ENCODE data around the gene MYO3B.
"Not testable (repeated sequence)": the region's sequence is repeated elsewhere in the genome, so short reads cannot be mapped to it uniquely, and the experiment has no call there.

Gene MYO3B

DNA sequence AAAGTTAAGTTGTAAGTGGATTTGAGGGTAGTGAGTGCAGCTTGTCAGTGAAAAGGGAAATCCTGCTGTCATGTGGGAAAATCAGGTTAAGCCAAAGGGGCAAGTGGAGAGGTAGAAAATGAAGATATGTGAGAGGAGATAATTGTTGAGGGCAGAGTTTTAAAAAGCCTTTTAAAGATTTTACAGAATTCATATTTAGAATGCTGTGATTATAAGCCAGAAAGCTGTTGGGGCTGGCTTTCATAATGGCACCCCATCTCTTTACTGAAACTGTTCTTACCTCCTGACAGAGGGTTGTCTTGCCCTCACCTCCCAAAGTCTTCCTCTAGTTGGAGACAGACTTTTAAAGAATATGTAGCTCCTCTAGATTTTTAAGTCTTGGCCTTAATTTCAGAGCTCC is 86.9 kb downstream of the MYO3B start:
- DNase-seq, result no peak

DNA sequence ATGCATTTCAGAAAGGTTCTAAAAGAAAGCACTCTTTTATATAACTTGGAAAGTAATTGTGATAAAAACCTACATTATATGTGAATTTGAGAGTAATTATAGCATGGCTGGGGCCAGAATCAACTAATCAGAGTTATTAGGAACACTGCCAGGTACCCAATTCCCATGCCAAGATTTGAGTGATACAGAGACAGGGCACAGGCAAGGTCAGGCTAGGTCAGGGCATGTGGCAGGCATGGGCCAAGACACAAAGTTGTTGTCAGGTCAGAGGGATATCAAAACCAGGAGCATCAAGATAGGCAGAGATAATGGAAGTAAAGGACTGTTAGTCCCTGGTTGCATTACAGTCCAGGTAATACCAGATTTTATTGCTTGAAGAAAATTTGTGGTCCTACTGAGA is 87.4 kb downstream of the MYO3B start:
- no peak for DNase-seq

DNA sequence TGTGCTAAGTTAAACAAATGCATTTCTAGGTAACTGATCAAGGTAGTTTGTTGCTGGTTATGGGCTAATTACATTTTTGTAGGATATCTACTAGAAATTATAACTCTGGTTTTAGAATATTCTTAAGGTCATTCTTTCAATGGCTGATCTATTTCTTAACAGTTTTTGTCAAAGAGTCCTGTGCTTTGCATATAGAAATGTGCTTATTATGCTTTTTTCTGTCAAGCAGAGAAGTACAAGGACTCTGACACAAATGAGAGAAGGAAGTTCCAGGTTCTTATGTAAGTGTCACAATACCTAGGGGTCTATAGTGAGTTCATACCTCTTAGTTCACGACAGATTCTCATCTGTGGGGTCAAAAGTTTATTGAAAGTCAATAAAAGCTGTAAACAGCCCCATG is 88.4 kb downstream of the MYO3B start:
- no peak for DNase-seq

DNA sequence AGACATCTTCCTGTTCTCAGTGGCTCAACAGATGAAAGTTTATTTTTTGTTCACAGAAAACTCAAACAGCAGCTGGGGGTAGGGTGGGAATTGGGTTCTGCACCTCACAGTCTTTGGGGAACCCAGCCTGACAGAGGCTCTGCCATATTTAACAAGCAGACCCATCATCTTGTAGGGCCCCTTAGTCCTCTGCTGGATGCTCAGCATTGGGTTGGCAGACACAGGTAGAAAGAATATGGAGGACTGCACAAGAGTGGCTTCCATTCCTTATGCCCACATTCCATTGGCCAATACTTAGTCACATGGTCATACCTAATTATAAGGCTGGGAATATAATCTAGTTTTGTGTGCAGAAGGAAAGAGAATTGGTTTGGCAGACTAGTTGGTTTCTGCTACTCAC is 89.1 kb downstream of the MYO3B start:
- no peak for DNase-seq

DNA sequence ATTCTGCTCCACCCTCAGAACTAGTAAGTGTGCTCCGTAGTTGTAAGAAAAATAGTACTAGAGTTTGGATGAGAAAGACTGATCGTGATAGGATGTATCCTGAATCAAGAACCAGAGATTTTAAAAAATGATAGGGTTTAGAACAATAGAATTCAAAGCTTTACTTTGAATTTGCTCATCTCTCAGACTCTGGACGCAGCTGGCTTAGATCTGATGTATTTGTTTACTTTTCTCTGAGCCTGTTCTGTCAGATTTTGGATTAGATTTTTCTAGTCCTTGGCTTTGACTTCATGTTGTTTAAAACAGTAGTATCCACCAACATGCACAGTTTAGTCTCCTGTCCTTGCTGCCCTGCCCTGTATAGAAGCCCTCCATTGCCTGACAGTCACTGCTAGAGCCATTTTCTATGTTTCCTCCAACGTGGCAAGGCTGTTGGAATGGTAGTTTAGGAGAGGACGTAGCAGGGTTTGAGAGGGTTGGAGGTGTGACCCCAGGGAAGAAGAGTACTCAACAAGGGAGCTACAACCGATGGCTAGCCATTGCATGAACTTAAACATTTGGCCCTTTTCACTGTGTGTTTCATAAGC is 92.4 kb downstream of the MYO3B start:
- DNase-seq, result no peak

DNA sequence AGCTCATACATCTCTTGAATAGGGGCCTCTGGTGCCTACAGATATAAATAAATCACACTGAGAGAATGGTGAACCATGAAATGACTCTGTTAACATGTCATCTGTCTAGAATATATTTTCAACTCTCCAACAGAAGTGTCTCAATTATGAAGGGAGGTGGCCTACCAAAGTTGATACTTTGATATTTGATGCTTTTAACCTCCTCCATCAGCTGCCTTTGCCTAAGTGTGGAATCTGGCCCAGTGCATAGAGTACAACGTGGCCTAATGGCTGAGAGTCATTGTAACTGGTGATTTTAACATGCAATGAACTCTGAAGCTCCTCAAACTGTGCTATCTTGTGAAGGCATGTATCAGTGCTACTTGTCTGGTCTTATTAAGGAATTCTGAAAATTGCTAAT is 93.4 kb downstream of the MYO3B start:
- no peak for DNase-seq

DNA sequence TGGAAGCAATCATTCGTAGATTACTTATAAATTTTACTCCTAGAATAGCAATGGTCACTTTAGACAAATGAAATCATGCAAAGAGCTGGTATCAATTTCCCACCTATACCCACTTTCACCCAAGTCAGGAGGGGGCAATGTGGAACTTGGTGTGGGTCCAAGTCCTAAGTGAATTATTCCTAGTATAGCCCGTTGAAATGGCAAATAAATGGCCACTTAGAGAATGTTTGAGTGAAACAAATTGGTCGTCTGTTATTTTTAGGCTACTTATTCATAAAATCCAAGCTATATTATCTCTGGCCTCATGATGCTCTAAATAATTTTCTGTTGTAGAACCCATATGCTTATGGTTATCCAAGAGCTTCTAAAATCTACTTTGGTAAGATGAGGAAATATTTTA is 98.1 kb downstream of the MYO3B start:
- DNase-seq, result no peak

DNA sequence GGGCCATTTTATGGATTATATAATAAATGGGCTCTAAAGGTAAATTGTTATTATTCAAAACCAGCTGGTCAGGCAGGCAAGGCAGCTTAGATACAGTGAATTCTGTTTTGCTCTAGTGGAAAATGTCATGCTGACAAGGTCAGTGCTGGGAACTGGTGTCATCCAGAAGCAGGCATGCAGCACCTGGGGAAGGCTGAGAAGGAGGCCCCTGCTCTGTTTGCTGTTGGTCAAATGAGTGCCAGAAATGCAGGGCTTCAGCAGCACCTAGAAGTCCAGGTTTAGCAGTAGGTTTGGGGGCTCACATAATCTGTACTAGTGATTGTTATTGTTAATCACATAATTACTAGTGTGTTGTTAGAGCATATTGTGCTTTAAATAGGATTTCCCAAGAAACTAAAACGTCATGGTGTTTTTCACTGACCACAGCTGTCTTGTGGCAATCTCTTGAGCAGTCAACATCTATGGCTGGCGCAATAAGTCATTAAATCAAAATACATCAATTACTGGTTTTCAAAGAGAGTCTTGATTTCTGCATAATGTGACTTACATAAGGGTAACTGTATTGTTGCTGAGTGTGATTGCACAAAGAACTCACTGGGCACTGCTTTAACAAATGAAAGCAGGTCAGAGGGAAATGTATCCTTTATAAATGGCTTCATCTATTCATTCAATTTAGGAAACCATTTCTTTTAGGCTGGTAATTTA is 99.1 kb downstream of the MYO3B start:
- no peak for DNase-seq

DNA sequence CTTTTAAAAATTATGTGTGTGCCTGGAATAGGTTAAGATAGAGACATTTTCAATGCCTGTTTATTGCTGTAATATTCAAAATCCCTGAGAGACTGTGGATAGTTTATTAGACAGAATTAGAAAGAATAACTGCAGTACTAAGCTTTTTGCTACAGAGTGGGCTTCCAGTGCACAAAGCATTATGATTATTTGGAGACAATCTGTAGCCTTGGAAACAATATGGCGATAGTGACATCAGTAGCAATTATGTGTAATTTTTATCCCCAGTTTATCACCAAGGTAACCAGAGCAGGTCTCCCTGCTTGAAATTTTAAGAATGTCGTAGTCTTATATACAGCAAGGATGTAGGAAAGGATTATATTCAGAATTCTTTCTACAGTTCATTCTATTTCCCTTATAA is 100.0 kb downstream of the MYO3B start:
- DNase-seq, result no peak

DNA sequence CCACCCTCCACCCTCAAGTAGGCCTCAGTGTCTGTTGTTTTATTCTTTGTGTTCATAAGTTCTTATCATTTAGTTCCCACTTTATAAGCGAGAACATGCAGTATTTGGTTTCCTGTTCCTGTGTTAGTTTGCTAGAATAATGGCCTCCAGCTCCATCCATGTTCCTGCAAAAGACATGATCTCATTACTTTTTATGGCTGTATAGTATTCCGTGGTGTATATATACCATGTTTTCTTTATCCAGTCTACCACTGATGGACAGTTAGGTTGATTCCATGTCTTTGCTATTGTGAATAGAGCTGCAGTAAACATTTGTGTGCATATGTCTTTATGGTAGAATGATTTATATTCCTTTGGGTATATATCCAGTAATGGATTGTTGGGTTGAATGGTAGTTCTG is 101.7 kb downstream of the MYO3B start:
- DNase-seq, result not testable (repeated sequence)

DNA sequence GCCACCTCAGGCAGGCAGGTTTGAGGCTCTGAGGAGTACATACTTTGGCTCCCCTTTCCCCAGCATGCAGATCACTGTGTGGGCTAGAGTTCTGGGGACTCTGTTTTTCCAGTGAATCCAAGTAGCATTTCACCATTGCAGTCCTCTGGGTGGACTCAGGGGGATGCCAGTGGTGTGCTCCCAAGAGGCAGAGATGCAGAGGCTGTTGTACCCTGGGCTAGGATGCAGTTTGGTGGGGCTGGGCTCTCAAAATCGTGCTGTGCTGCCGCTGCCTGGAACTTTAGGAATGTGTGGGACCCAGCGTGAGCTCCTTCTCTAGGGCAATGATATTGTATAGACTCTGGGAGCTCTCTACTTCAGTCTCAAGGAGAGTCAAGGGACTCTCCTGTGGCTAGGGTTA is 104.9 kb downstream of the MYO3B start:
- DNase-seq, result no peak

DNA sequence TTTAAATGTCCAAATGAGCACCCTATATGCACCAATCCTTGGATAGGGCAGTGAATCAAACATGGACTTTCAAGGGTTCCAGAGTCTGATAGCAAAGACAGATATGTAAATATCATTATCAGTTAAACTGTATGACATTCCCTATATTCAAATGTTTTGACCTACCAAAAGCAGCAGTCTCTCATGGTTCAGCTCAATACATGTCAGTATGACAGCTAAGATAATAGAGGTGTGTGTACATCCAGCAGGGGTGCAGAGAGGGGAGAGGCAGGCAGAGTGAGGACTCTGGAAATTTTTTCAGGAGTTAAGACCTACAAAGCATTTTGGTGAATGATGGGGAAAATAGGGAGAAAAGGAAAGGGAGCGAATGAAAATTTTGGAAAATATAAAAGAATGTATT is 106.3 kb downstream of the MYO3B start:
- DNase-seq, result no peak

DNA sequence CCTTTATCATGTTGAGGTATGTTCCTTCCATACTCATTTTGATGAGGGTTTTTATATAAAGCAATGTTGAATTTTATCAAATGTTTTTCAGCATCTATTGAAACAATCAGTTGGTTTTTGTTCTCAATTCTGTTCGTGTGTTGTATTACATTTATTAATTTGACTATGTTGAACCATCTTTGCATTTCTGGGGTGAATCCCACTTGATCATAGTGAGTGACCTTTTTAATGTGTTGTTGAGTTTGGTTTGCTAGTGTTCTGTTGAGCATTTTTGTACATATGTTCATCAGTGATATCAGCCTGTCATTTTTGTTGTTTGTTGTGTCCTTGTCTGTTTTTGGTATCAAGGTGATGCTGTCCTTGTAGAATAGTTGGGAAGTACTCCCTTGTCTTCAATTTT is 110.9 kb downstream of the MYO3B start:
- no peak for DNase-seq

DNA sequence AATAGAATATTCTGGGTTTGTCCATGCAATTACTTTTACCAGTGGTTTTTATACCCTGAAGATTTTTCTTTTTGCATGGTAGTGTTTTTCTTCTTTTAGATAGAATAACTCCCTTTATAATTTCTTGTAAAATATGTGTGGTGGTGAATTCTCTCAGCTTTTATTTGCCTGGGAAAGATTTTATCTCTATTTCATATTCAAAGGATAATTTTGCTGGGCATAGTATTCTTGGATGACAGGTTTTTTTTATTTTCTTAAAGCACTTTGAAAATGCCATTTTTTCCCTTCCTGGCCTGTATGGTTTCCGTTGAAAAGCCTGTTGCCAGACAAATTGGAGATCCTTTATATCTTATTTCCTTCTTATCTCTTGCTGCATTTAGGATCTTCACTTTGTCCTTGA is 113.5 kb downstream of the MYO3B start:
- DNase-seq, result no peak

DNA sequence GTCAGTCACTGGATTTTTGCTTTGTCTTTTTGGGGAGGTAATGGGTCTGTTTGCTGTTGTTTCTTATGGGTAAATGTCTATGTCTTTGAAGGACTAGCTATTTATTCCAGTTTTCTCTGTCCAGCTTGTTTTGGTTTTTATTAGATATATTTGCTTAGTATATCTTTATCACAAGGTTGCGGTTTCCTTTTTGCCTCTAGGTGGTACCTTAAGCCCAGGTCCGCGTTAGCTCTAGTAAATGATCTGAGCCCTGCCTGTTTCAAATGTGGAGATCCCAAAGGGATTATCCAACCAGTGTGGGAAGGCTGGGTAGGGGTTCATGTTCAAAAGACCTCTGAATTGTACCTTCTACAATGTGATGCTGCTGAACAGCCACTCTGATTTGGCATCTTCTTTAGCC is 114.5 kb downstream of the MYO3B start:
- no peak for DNase-seq

DNA sequence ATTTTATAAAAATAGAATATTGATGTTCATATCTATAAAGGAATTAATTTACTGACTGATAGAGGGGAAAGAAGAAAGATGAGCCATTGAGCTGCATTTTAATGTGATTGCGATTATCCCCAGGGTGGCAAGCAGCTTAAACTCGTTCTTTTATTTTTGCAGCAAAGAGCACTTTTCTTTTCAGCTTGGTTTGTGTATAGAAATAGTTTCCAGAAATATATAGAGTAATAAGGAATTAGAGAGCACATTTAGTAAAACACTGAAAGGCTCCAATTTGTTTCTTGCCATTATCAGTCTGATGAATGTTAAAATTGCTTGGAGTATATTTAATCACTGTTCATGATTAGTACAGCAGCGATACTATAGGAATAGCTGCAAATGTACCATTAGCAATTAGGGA is 119.5 kb downstream of the MYO3B start:
- no peak for DNase-seq

DNA sequence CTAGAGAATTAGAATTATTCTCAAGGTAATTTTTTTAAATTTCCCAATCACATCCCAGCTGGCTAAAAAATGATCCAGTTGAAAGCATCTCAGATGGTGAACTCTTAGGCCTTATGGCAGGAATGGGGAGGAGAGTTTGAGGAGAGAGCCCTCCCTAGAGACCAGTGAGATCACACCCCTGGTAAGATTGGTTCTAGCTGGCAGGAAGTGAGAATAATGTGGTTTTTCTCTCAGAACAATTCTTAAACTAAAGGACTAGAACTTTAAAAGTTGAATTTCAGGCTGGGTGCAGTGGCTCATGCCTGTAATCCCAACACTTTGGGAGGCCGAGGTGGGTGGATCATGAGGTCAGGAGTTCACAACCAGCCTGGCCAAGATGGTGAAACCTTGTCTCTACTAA is 120.2 kb downstream of the MYO3B start:
- DNase-seq, result peak in 1 of 5 experiments; percentile 22

DNA sequence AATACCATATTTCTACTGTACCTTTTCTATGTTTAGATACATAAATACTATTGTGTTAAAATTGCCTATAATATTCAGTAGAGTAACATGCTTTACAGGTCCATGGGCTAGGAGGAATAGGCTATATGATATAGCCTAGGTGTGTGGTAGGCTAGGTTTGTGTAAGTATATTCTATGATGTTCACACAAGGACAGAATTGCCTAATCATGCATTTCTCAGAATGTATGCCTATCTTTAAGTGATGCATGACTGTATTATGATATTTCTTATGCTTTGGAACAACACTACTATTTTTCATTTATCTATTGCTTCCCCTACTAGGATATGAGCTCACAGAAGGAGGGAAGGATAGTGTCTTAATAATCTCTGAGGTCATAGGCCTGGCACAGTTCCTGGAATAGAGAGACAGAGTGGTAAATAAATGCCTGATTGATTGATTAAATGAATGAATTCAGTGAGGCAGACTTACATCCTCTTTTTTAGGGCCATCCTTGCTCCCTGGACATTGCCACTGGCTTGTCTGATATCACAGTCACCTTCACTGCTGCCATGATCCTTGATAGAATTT is 121.0 kb downstream of the MYO3B start:
- no peak for DNase-seq

DNA sequence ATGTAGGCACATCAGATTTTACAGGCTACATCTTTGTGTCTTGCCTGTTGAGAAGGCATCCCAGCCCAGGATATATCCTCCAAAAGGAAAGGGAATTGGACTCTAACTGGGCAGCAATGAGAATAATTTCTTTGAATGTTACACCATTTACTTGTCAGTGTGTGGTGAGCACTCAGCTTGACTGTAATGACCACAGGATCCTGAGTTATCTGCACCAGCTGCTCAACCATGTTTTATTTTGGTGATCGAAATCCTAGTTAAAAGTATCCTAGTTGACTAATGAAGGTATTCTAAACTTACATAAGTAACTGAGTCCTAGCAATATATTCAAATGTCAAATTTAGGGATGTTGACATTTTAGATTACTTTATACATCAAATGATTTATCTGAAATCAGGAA is 123.0 kb downstream of the MYO3B start:
- DNase-seq, result no peak

DNA sequence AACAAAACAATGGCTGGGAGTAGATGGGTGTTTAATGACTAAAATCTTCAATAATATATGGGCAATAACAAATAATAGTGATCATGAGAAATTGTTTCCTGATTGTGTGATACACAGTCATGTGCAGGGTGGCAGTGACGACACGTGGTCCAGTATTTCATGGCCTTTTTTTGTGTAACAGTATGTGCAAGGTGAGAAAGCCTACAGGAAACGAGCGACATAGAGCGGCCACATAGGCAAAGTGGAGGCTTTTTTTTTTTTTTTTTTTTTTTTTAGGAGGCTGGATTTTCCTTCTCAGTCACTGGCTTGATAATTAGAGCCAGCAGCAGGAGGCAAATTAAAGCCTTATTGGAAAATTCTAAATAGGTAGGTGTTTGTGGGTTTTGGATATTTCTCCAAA is 123.7 kb downstream of the MYO3B start:
- no peak for DNase-seq

DNA sequence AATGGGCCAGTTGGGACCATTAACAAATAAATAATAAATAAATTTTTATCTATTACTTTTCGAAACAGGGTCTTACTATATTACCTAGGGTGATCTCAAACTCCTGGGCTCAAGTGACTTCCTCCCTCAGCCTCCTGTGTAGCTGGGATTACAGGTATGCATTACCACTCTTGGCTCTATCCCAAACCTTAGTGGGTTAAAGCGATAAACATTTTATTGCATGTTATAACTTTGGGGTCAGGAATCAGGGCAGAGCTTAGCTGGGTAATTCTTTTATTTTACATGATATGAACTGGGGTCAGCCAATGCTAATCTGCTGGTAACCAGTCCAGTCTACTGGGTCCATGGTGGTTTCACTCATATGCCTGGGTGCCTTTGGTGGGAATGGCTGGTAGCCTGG is 127.8 kb downstream of the MYO3B start:
- no peak for DNase-seq

DNA sequence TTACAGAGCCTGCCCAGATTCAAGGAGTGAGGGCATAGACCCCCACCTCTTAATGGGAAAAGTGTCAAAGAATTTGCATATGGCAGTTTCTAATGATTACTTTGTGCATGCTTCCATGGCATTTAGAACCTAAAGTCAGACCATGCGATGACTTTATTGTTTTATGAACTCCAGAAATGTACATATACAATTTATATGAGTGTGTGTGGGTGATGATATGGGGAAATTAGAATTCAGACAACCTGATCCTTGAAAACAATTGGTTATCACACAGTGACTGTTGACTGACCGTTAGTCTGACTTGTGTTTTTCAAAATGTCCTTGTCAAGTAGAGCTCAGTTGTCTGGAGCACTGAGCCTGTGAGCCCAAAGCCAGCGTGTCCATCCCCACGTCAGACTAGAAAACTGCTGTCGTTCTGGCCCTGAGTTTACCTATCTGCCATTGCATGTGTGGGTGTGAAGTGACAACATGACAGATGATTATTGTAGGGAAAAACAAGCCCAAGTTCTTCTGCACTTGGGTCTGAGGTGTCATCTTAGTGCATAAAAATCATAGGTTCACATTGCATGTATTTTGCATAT is 128.4 kb downstream of the MYO3B start:
- DNase-seq, result no peak

DNA sequence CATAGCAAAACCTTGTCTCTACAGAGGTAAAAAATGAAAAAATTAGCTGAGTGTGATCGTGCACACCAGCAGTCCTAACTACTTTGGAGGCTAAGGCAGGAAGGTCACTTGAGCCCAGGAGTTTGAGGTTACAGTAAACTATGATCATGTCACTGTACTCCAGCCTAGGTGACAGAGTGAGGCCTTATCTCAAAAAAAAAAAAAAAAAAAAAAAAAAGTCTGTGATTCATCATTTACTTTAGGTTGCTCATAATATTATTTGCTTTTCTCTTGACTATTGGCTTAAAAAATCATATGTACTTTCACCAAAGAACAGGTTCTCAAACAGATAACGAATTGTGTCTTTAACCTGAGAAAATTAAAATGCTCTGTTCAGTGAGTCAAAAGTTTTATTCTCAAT is 129.1 kb downstream of the MYO3B start:
- DNase-seq, result no peak

Data from T-helper 2 cell (primary cell).